Measurements from ENCODE around the gene SGPL1.
"Not testable (repeated sequence)": the region's sequence is repeated elsewhere in the genome, so short reads cannot be mapped to it uniquely, and the experiment has no call there.

The SGPL1 gene

DNA sequence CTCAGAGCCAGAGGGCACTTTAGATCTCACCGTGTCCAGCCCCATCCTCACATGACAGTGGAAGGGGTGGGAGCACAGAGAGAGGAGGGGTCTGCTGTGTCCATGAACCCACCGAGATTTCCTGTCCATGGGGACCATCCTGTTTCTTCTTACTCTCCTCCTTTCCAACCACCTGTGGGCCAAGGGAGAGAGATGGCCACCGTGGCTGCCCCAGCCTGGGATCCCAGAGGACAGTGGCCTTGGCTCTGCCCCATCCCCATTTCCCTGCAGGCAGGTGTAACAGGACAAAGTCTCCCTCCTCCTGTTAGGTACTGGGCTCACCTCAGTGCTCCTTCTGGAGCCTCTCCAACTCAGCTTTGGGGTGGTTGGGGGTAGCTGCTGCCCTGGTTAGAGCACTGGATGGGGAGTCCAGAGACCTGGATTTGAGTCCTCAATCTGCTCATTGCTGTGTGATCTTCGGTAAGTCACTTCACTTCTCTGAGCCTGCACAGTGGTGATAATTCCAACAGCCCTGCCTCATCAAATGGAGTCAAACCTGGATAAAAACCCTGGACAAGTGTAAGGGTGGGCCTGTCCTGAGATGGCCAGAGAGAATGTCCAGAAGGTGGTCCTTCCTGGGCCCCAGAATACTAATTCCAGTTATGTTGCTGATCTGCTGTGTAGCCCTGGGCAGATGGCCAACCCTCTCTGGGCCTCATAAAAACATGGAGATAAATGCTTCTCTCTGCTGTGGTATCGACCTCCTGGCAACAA lies 90.5 kb downstream of the SGPL1 start:
- DNase-seq (ENCODE audit: low spot score): no peak

DNA sequence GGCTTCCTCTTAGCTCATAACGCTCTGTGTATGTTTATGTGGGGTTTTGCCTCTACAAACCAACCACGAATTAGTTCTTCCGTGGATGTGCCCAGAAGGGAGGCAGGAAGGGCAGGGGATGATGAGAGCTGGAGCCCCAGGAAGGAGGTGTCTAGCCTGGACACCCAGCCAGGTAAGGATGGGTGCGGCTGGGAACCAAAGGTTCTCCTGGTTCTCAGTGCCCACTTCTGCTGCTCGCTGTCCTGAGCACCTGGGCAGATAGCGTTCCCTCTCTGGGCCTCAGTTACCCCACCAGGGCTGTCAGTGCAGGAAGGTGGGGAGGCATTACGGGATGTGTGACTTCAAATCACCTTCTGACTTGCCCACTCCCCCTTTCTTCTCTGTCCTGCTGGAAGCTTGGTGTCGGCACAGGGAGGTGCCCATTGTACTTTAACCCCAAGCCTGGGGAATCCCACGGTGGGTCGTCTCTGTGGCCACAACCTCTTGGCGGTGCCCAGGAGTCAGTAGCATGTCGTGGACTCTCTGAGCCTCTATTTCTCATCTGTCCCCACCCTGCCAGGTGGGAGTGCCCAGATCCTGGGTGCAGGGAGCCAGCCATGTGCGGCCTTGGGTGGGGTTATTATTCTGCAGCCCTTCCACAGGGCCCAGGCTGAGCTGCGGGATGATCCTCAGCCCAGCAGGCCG lies 91.3 kb downstream of the SGPL1 start:
- no peak for DNase-seq (ENCODE audit: low spot score)

DNA sequence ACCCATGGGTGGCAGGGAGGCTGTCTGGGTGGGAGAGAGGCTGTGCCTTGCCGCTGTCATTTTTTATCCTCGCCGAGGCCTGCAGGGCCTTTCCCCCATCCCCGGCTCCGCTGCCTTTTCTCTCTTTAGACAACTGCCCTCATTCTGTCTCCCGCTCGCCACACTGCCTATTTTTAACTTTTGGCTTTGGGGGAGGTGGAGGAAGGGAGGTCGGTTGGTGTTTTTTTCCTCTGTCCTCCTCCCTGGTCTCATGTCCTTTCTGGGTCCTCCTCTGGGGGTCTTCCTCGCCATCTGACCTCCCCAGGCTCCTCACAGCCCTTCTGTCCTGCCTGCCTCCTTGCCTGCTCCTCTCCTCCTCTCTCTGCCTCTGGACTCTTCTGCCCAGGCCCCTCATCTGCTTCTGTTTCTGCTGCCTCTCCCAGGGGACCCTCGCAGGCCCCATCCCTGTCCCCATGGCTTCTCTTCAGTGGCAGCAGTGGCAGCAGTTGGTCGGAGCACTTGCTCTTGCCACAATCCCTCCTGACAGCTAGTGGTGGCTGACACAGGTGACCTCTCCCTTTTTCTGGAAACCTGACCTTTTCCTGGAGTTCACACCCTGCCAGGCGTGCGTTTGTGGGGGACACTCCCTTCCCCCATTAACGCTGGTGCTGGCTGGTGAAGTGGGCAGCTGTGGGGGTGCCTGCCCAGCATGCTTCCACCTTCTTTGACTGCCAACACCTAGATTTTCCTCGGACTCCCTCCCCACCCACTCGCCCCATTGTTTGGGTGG lies 92.1 kb downstream of the SGPL1 start:
- DNase-seq (ENCODE audit: low spot score): no peak

DNA sequence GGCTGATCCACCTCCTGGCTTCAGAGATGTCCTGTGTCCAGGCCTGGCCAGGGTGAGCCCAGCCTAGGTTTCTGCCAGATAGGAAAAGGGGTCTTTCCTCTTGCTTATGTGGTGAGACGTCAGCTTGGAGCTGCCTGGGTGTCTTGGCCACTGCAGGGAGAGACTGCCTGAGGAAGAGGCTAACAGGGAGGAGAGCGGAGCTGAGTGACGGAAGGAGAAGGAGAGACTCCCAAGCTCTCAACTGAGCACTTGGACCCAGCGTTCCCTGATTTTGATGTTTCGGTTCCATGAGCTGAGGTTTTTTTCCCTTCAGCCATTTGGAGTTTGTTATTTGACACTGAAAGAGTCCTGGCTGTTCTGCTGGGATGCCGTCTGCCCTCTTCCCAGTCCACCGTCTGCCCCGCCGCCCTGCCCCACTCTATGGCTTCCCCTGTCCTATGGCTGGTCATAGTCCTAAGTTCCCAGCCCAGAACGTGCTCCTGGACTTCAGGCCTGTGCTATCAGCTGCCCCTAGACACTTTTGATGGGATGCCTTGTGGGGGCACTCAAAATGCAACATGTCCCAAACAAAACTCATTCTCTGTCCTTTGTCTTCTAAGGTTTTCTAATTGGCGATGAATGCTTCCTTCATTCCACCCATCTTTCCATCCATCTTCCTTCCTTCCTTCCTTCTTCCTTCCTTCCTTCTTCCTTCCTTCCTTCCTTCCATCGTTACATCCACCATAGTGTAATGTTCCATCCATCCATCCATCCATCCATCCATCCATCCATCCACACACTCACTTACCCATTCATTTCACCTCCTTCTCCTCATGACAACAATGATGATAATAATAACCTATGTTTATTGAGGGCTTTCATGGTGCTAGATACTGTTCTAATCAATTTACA lies 92.9 kb downstream of the SGPL1 start:
- DNase-seq (ENCODE audit: low spot score): no peak

DNA sequence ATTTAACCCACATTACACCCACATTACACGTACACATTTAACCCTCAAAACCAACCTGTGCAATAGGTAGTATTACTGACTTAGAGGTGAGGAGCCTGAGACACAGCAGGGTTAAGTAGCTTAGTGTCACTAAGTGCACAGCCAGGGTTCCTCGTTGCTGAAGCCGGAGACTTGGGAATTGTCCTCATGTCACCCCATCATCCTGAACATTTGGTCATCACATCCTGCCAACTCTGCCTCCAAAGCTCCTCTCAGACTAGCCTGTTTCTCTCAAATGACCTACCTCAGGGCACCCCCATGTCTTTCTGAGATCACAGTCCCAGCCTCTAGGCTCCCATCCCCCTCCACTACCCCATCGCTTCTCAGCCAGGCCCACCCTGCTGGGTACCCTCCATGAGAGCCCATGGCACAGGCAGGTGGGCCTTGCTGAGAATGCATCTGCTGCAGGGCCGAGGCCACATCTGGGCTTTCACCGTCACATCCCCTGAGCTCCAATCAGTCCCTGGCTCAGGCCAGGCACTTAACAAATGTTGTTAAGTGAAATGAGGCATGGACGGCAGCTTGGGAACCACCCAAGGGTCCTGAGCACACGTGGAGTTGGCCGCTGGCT lies 93.7 kb downstream of the SGPL1 start:
- no peak for DNase-seq (ENCODE audit: low spot score)

DNA sequence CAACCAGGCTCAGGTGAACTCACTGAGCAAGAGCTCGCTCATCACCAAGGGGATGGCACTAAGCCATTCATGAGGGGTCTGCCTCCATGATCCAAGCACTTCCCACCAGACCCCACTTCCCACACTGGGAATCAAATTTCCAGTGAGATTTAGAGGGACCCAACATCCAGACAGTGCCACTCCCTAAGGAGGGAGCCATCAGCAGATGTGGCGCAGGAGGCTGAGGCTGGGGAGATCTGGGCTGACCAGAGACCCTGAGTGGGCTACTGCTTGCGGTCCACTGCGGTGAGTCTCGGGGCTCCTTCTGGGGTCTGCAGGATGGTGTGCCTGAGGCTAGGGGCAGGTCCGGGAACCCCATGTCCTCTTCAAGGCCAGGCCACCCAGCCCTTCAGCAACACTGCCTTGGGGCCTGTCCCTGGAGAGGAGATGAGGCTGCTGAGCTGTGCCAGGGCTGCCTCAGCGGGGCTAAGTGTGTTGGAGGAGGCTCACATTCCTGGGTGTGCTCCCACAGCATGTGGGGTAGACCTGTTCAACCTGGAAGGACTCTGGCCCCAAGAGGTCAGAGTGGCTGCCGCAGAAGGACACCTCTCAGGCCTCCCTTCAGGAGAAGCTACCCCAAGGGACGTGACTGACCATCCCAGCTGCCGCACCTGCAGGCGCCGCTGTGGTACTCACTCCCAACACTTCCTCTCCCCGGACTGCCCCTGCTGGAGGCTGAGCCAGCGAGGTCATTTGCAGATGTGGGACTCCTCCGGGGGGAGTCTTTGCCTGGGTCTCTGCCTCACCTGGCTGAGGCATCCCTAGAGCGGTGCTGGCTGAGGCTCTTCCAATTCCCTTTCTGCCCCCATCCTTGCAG lies 95.0 kb downstream of the SGPL1 start:
- no peak for DNase-seq (ENCODE audit: low spot score)

DNA sequence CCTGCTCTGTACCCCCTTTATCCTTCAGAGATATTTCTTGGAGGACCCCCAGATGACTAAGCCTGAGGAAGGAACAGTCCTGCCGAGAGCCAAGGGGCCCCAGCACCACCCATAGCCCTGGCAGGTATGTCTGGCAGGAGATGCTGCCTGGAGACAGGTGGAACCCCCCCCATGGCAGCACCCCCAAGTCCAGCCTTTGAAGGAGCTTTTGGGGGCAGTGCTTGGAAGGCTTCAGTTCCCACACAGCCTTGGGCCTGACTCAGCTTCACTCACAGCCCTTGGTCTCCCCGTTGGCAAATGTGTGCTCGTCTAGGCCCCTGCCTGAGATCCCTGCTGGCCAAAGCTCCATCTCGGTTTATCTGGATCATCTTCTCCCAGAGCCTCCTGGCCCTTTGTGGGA lies 95.6 kb downstream of the SGPL1 start:
- DNase-seq (ENCODE audit: low spot score): no peak

DNA sequence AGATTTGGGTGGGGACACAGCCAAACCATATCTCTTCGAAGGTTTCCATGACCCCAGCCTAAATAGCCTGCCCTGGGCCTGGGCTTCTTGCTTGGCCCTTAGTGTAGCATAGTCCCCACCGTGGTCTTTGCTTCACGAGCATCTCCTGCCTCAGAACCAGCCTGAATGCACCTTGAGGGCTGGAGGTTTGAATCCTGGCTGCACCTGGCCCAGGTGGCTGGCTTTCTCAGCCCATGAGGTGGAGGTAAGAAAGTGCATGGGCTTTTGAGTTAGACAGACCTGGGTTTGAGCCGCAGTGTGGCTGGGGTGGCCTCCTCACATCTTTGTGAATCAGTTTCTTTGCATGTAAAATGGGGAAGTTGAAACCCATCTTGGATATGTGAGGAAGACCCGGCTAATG lies 96.8 kb downstream of the SGPL1 start:
- DNase-seq (ENCODE audit: low spot score): no peak

DNA sequence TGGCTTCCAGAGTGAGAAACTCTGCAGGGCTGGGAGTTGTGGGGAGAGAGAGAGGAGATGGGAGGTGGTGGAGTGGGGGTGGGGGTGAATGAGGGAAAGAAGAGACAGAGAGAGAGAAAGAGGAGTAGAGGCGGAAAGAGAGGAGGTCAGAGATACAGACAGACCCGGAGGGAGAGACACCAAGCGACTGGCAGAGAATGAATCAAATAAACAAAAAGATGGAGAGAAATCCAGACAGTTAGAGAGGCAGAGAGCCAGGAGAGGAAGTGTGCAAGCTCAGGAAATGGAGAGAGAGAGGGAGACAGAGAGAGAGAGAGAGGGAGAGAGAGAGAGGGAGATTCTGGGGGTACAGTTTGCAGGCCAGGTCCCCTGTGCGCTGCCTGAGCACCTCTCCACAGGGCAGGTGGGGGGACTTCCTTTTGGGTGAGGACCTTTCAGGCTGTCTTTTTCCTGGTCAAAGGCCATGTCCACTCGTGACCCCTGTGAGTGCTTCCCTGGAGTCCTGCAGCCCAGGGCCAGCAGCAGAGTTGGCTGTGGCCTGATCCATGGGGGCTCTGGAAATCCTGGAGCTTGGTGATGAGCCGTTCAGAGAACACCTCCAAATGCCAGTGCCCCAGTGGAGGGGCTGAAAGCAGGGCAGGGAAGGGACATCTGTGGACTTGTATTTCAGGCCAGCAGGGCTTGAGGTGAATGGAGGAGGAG lies 97.6 kb downstream of the SGPL1 start:
- DNase-seq (ENCODE audit: low spot score): no peak

DNA sequence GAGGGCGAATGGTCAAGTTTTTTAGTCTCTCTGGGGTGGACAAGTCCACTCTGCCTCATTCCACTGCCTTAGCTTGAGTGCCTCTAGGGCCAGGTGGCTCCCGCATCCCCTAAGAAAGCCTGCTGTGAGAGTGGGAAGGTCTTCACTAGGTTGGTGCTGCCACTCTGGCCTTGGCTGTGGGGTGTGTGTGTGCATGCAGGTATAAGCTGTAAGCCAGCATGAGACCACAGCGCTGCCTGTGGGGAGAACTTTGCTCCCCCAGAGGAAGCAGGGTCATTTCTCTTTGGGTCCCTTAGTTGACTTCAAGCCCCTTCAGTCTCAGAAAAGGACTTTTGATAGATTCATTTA lies 98.1 kb downstream of the SGPL1 start:
- no peak for DNase-seq (ENCODE audit: low spot score)

DNA sequence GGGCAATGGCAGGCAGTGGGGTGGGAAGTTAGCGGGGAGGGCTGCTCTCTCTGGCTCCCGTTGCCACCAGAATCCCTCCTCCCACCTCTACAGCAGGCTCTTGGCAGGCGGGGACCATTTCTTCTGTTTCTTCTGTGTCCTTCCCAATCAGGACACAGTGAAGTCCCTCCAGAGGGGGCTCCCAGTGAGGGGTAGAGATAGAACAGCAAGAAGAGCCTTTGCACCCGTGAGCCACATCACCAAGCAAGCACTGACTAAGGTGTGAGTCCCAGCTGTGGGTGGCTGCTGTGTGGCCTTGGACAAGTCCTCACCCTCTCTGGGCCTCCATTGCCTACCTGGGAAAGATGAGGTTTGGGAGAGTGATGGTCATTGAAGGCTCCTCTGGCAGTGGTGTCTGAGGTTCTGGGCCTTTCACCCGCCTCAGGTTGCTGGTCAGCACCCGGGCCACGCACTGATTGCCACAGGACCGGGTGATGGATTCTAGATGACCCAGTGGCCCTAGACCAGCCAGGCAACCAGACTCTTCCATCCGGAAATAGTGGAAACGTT lies 98.6 kb downstream of the SGPL1 start:
- DNase-seq (ENCODE audit: low spot score): no peak

DNA sequence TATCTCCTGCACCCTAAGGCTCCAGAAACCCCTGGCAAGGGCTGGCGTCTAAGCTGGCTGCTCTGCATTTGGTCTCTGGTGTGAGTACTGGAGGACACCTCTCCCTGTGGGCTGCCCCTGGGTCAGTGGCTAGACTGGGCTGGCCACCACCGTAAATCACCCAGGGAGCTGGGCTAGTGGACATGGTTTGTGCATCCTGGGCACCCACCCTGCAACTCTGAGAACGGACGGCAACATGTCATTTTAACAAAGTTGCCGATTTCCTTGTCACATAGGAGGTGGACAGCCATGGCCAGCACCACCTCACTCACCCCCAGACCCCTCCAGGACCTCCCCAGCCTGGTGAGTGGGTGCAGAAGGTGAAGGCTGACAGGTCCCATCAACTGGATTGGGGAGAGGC lies 99.5 kb downstream of the SGPL1 start:
- no peak for DNase-seq (ENCODE audit: low spot score)

DNA sequence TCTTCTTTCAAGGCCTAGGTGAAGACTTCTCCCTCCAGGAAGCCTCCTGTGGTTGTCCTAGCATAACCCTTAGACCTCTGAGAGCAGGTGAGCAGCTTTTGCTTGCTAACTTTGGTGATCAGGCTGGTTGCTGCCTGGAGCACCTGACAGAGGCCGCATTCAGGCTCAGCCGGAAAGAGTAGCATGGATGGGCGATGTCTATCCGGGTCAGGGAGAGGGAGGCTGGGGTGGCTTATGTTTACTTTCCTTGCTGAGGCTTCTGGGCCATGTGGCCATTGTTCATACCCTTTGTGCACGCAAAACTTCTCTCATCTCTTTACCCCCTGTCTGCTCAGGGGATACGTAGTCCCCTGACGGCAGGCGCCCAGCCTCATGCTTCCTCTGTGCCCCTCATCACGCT lies 100.1 kb downstream of the SGPL1 start:
- no peak for DNase-seq (ENCODE audit: low spot score)

DNA sequence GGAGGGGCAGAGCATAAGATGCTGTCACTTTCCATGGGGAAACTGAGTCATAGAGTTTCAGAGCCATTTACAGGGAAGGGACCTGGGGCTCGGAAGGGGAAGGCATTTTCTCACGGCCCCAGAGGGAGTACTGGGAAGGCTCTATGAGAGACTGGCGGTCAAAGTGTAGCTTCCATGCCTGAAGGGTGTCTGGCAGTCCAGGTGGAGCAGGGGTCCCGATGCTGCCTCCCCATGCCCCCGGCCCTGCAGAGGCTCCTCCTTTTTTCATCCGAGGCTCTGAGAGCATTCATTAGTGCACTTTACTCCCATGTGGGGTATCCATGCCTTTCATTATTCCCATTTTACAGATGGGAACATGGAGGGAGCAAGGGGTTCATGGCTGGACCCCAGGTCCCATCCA lies 100.5 kb downstream of the SGPL1 start:
- DNase-seq (ENCODE audit: low spot score): no peak

DNA sequence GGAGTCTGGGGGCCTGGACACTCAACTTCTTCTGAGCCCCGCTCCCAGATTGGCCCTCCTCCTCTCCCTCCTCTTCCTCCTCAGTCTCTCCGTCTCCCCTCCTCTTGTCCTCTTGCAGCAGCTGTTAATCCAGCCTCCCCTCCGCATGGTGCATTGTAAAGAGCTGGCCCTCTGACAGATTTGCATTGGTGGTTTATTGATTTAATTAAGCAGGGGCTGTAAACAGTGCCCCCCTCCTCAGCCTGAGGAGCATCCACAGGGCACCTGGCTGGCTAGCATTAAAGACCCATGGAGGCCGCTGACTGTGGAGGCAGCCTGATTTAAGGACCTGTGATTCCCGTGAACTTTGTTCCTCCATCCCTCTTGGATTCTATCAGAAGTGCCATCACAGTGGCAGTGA lies 101.5 kb downstream of the SGPL1 start:
- no peak for DNase-seq (ENCODE audit: low spot score)

DNA sequence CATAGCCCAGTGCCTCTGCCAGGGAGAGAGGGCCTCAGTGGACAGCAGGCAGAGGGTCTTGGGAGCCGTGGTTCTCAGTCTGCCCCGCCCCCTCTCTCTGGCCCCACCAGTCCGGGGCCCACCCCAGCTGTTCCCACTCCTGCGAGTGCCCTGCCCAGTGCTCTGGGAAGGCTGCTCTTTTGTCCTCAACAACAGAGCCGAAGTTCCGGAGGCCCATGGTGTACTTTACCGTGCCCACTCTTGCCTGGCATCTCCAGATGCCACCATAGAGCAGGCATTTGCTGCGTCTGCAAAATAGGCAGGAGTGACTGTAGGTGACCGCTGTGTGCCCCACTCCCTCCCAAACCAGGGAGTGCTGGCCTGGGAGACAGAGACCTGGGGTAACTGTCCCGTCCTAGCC lies 101.9 kb downstream of the SGPL1 start:
- no peak for DNase-seq (ENCODE audit: low spot score)

DNA sequence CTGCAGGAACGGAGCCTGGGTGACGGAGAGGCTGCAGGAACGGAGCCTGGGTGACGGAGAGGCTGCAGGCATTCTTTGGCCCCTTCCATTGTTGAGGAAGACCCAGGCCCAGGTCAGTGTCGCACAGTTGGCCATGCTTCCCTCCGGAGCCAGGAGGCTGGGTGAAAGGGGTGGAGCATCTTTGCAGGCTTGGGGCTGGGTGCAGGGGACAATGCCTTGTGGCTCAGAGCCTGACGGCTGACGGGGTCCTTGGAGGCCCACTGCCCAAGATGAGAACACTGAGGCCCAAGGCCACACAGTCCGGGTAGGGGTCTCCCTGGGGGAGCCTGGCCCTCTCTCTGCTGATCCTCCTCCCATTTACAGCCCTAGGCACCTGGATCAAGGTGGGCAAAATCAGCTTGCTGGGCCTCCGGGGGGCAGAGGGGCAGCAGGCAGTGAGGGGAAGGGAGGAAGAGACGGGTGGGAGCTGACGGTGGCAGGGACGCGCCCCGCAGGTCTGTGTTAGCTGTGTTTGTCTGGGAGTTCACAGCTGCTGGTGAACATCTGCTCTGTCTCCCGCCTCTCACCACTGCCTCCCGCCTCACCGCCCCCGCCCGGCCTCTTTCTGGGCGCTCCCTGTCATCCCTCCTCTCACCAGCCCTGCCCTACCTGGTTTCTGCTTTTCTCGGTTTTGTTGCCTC lies 103.2 kb downstream of the SGPL1 start:
- peak; percentile 41 for DNase-seq (ENCODE audit: low spot score)

DNA sequence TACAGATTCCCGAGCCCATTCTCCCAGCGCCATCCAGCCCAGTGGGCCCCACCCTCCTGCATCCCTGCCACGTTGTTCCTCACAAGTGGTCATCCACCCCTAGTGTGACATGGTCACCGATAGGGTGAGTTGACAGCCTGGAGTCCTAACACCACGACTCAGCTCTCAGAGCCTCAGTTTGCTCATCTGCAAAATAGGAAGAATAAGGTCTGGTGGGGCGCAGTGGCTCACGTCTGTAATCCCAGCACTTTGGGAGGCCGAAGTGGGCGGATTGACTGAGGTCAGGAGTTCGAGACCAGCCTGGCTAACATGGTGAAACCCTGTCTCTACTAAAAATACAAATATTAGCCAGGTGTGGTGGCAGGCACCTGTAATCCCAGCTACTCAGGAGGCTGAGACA lies 104.2 kb downstream of the SGPL1 start:
- DNase-seq (ENCODE audit: low spot score): not testable (repeated sequence)

DNA sequence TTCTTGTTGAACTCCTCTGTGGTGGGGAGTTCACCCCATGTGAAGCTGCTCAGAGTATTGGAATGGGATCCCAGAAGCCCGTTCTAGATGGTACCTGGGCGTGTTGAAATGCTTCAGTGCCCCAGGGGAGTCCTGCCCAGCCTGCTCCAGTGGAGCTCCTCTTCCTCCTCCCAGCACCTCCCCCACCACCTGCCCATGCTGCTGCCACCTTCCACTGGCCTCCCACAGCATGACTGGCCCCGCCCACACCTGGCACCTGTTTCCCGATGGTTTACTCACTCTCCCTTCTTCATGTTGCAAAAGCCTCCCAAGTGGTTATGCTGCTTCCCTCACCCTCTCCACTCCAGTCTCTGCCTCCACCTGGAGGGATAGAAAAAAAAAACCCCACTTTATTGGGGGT lies 104.8 kb downstream of the SGPL1 start:
- DNase-seq (ENCODE audit: low spot score): no peak

All from AG20443 (cell line).